Loucy (cell line): ENCODE measurements around the gene ZNF536.
"Not testable (repeated sequence)": the region's sequence is repeated elsewhere in the genome, so short reads cannot be mapped to it uniquely, and the experiment has no call there.

ENCODE experiments used
- H2AFZ ChIP-seq: fragments of 200-600 bp; sonication (generic); 2 replicates; pipeline ENCODE4 v1.6.0; 2016; ENCODE audit warnings: antibody characterized with exemption, mild to moderate bottlenecking, low read length, moderate library complexity
- H3F3A ChIP-seq: fragments of 200-600 bp; 2 replicates; pipeline ENCODE4 v1.6.0; 2016; ENCODE audit warnings: antibody characterized with exemption, low read depth, mild to moderate bottlenecking
- H3K27me3 ChIP-seq: fragments of 200-600 bp; sonication (generic); 2 replicates; pipeline ENCODE4 v1.6.1; 2014; ENCODE audit warnings: low read length, mild to moderate bottlenecking; ENCODE audit not compliant: insufficient read depth, poor library complexity, severe bottlenecking
- H3K36me3 ChIP-seq: fragments of 200-600 bp; sonication (generic); 2 replicates; pipeline ENCODE4 v1.6.1; 2016; ENCODE audit warnings: low read length; ENCODE audit not compliant: insufficient read depth
- H3K4me1 ChIP-seq: fragments of 200-600 bp; sonication (generic); 2 replicates; pipeline ENCODE4 v1.5.1; 2014; ENCODE audit warnings: low read length, mild to moderate bottlenecking; ENCODE audit not compliant: insufficient read depth, poor library complexity, severe bottlenecking
- H3K4me2 ChIP-seq: fragments of 200-600 bp; sonication (generic); 2 replicates; pipeline ENCODE4 v1.6.0; 2014; ENCODE audit warnings: antibody characterized with exemption, low read length, low read depth, mild to moderate bottlenecking; ENCODE audit not compliant: poor library complexity, severe bottlenecking
- H3K4me3 ChIP-seq: fragments of 200-600 bp; sonication (generic); 2 replicates; pipeline ENCODE4 v1.5.1; 2014; ENCODE audit warnings: low read length, mild to moderate bottlenecking, mixed read lengths; ENCODE audit not compliant: poor library complexity, severe bottlenecking
- H3K79me2 ChIP-seq: fragments of 200-600 bp; sonication (generic); 2 replicates; pipeline ENCODE4 v1.6.1; 2014; ENCODE audit warnings: low read length; ENCODE audit not compliant: insufficient read depth
- H3K9ac ChIP-seq: fragments of 200-600 bp; sonication (generic); 2 replicates; pipeline ENCODE4 v1.6.0; 2014; ENCODE audit warnings: mild to moderate bottlenecking, low read depth, low read length, moderate library complexity; ENCODE audit not compliant: poor library complexity, severe bottlenecking
- H3K9me2 ChIP-seq: fragments of 200-600 bp; sonication (generic); replicated peaks from 2 replicates; pipeline ENCODE4 v1.6.1; 2016; ENCODE audit warnings: low read depth, low read length, mixed read lengths
- H3K9me3 ChIP-seq: fragments of 200-600 bp; sonication (generic); 2 replicates; pipeline ENCODE4 v1.6.1; 2014; ENCODE audit warnings: mild to moderate bottlenecking, antibody characterized with exemption, low read length, low read depth; ENCODE audit not compliant: insufficient read depth
- H4K20me1 ChIP-seq: fragments of 200-600 bp; sonication (generic); 2 replicates; pipeline ENCODE4 v1.6.0; 2014; ENCODE audit warnings: antibody characterized with exemption, low read length, mild to moderate bottlenecking; ENCODE audit not compliant: insufficient read depth, poor library complexity, severe bottlenecking
- CTCF ChIP-seq: fragments of 200-600 bp; sonication (generic); conservative IDR thresholded peaks from 2 replicates; pipeline ENCODE4 v1.5.1; 2014; ENCODE audit warnings: mild to moderate bottlenecking, antibody characterized with exemption, low read length
- EZH2phosphoT487 ChIP-seq: fragments of 200-600 bp; IDR thresholded peaks from 2 replicates; pipeline ENCODE4 v1.6.1; 2018; ENCODE audit warnings: antibody characterized with exemption, mild to moderate bottlenecking, moderate library complexity, borderline replicate concordance

ZNF536 gene

GRCh38 chr19:30444253-30444671 lies 72.1 kb downstream of the ZNF536 start:
- Histone ChIP-seq H3K4me3 (no peak overlapping the region), H3K27me3 (no peaks in the 10 kb centered on the region), H2AFZ (no peak overlapping the region), H4K20me1 (no peaks in the 10 kb centered on the region), H3K9me3 (no peaks in the 10 kb centered on the region), H3K36me3 (no peaks in the 10 kb centered on the region), H3K4me1 (peaks cover 2% of the 10 kb centered on the region), H3K79me2 (no peaks in the 10 kb centered on the region), H3K9me2 (no peaks in the 10 kb centered on the region), H3K9ac (no peak overlapping the region), H3F3A (no peaks in the 10 kb centered on the region), H3K4me2 (no peak overlapping the region)
- no peak for TF ChIP-seq CTCF
- no peak for TF ChIP-seq EZH2phosphoT487

GRCh38 chr19:30444686-30445232 lies 72.6 kb downstream of the ZNF536 start:
- no peak overlapping the region for H3K9ac ChIP-seq

GRCh38 chr19:30445385-30445784 lies 73.2 kb downstream of the ZNF536 start:
- Histone ChIP-seq H3K4me3 (no peak overlapping the region), H4K20me1 (no peaks in the 10 kb centered on the region), H3K79me2 (no peaks in the 10 kb centered on the region), H2AFZ (no peak overlapping the region), H3K4me1 (peaks cover 13% of the 10 kb centered on the region), H3F3A (no peaks in the 10 kb centered on the region), H3K9me3 (no peaks in the 10 kb centered on the region), H3K36me3 (no peaks in the 10 kb centered on the region), H3K9me2 (no peaks in the 10 kb centered on the region), H3K9ac (no peak overlapping the region), H3K4me2 (no peak overlapping the region), H3K27me3 (no peaks in the 10 kb centered on the region)
- no peak for TF ChIP-seq EZH2phosphoT487
- TF ChIP-seq CTCF: no peak

More at GRCh38 chr19:30444686-30445232, 72.6 kb downstream of the ZNF536 start:
- Histone ChIP-seq H3K79me2 (no peaks in the 10 kb centered on the region), H3K9me2 (no peaks in the 10 kb centered on the region), H3K27me3 (no peaks in the 10 kb centered on the region), H3K9me3 (no peaks in the 10 kb centered on the region), H3K4me3 (no peak overlapping the region), H4K20me1 (no peaks in the 10 kb centered on the region), H3K36me3 (no peaks in the 10 kb centered on the region), H2AFZ (no peak overlapping the region), H3K4me2 (no peak overlapping the region), H3F3A (no peaks in the 10 kb centered on the region), H3K4me1 (peaks cover 7% of the 10 kb centered on the region)
- TF ChIP-seq EZH2phosphoT487: no peak
- TF ChIP-seq CTCF: no peak

- not testable (repeated sequence) for H3F3A ChIP-seq, H3K36me3 ChIP-seq, H4K20me1 ChIP-seq, H3K27me3 ChIP-seq, H3K79me2 ChIP-seq, H3K4me3 ChIP-seq, H3K9me3 ChIP-seq, H2AFZ ChIP-seq, H3K4me2 ChIP-seq, H3K9me2 ChIP-seq, H3K9ac ChIP-seq
- peaks cover 16% of the 10 kb centered on the region for H3K4me1 ChIP-seq
Measured at GRCh38 chr19:30446120-30446519, 73.9 kb downstream of the ZNF536 start.
